Measurements from ENCODE around the gene DCHS1.

GRCh38 chr11:6623391-6624363 is 31.9 kb downstream of the DCHS1 start:
- TF ChIP-seq ELF4 (IDR thresholded peaks at IDR 0.05) (no peak), ZNF384 (IDR thresholded peaks at IDR 0.05) (no peak), ARNT (IDR thresholded peaks at IDR 0.05) (no peak), BHLHE40 (IDR thresholded peaks at IDR 0.05; ENCODE audit: borderline replicate concordance) (no peak), SP1 (IDR thresholded peaks at IDR 0.05) (no peak), PKNOX1 (IDR thresholded peaks at IDR 0.05) (no peak), NFRKB (IDR thresholded peaks at IDR 0.05) (no peak), FOXK2 (IDR thresholded peaks at IDR 0.05) (no peak), FOXA1 (IDR thresholded peaks at IDR 0.05) (no peak), TARDBP (IDR thresholded peaks at IDR 0.05) (no peak)
